Activated T-helper 2 cell treated with anti-CD3 and anti-CD28 coated beads, Interferon-gamma antibody, Interleukin-2, Interleukin-4, amounts not matched to agents 10 μg/mL and 5 μg/mL and 100 μg/mL, durations not matched to agents 14 hours and 24 hours and 36 hours (primary cell): ENCODE results near the gene MTHFD2L. TPM values are rescaled to one million over a fixed set of nuclear protein-coding genes. Genes with fewer than 3 reads are reported as not detected.

Experiments used
- total RNA-seq: library from RNA; stranded (reverse); gene quantifications from 2 replicates; pipeline ENCODE4 v1.2.3, GENCODE V29; 2022

The MTHFD2L gene
- total RNA-seq, 1 donor from 2014 or later = 8.6 TPM

Other genes starting within 250 kb of the MTHFD2L start
- not detected in 2 replicates for gene PF4, start 176.1 kb upstream of the MTHFD2L start, total RNA-seq
- gene PPBP, start 169.9 kb upstream of the MTHFD2L start, total RNA-seq = not detected in 2 replicates
- gene CXCL5, start 159.4 kb upstream of the MTHFD2L start, total RNA-seq = not detected in 2 replicates
- gene CXCL3, start 119.4 kb upstream of the MTHFD2L start, total RNA-seq = 0.14 TPM in 1 of 2 replicates, not detected in the other
- not detected in 2 replicates for gene CXCL2, start 58.9 kb upstream of the MTHFD2L start, total RNA-seq
- not detected in 2 replicates for gene EPGN, start 150.4 kb downstream of the MTHFD2L start, total RNA-seq
- gene EREG, start 207.0 kb downstream of the MTHFD2L start, total RNA-seq = not detected in 2 replicates